Measurements from ENCODE around the gene ZNF500. TPM values are rescaled to one million over a fixed set of nuclear protein-coding genes. Genes with fewer than 3 reads are reported as not detected.

Gene ZNF500
- total RNA-seq, 2 donors from 2014 or later, result 6.1 to 21.2 TPM

- no peak for ATAC-seq (ENCODE audit: insufficient number of reproducible peaks, low FRiP score, low read depth)
- Histone ChIP-seq H3K4me3 (no peak within 1 kb of the TSS), H3K27ac (no peak within 1 kb of the TSS), H3K9me3 (no peaks in the 10 kb centered on the region), H3K36me3 (peaks cover 5% of the 10 kb centered on the region), H3K27me3 (replicated peaks; ENCODE audit: insufficient read depth) (no peaks in the 10 kb centered on the region), H3K4me1 (ENCODE audit: control insufficient read depth in 1 of 2, low read depth in 2 of 2) (no peaks in the 10 kb centered on the region)
- TF ChIP-seq CTCF (IDR thresholded peaks at IDR 0.05), result no peak
- no peak for DNase-seq (ENCODE audit: low spot score)
These were observed 28.3 kb upstream of the ZNF500 start, which contains the start of gene SMIM22 for GRCh38 chr16:4795181-4795827. TSS of gene SMIM22 (plus strand) at chr16:4795369. CDS start at chr16:4795735, 366 bp downstream.

- Histone ChIP-seq H3K4me1 (ENCODE audit: control insufficient read depth in 1 of 2, low read depth in 2 of 2) (no peaks in the 10 kb centered on the region), H3K9me3 (no peaks in the 10 kb centered on the region), H3K4me3 (no peak overlapping the region), H3K27me3 (replicated peaks; ENCODE audit: insufficient read depth) (no peaks in the 10 kb centered on the region), H3K36me3 (no peaks in the 10 kb centered on the region), H3K27ac (no peak overlapping the region)
- TF ChIP-seq CTCF (IDR thresholded peaks at IDR 0.05), result no peak
- DNase-seq (ENCODE audit: low spot score) (no peak), ATAC-seq (ENCODE audit: insufficient number of reproducible peaks, low FRiP score, low read depth) (no peak)
These were observed 26.1 kb upstream of the ZNF500 start for GRCh38 chr16:4792951-4793513.

- Histone ChIP-seq H3K36me3 (no peaks in the 10 kb centered on the region), H3K27ac (no peak overlapping the region), H3K27me3 (replicated peaks; ENCODE audit: insufficient read depth) (no peaks in the 10 kb centered on the region), H3K4me3 (no peak overlapping the region), H3K4me1 (ENCODE audit: control insufficient read depth in 1 of 2, low read depth in 2 of 2) (no peaks in the 10 kb centered on the region), H3K9me3 (no peaks in the 10 kb centered on the region)
- ATAC-seq (ENCODE audit: insufficient number of reproducible peaks, low FRiP score, low read depth) (no peak), DNase-seq (ENCODE audit: low spot score) (no peak)
- no peak for TF ChIP-seq CTCF (IDR thresholded peaks at IDR 0.05)
These were observed 23.9 kb upstream of the ZNF500 start for GRCh38 chr16:4790871-4791270.

- TF ChIP-seq CTCF (IDR thresholded peaks at IDR 0.05), result no peak
- no peaks in the 10 kb centered on the region for H3K9me3 ChIP-seq
- no peaks in the 10 kb centered on the region for H3K27me3 ChIP-seq (replicated peaks; ENCODE audit: insufficient read depth)
- no peaks in the 10 kb centered on the region for H3K36me3 ChIP-seq
- no peak overlapping the region for H3K4me3 ChIP-seq
- ATAC-seq (ENCODE audit: insufficient number of reproducible peaks, low FRiP score, low read depth) (no peak), DNase-seq (ENCODE audit: low spot score) (no peak)
- no peaks in the 10 kb centered on the region for H3K4me1 ChIP-seq (ENCODE audit: control insufficient read depth in 1 of 2, low read depth in 2 of 2)
- no peak overlapping the region for H3K27ac ChIP-seq
These were observed 23.3 kb upstream of the ZNF500 start for GRCh38 chr16:4790261-4790660.

- no peaks in the 10 kb centered on the region for H3K4me1 ChIP-seq (ENCODE audit: control insufficient read depth in 1 of 2, low read depth in 2 of 2)
- H3K4me3 ChIP-seq, result no peak overlapping the region
- ATAC-seq (ENCODE audit: insufficient number of reproducible peaks, low FRiP score, low read depth) (no peak), DNase-seq (ENCODE audit: low spot score) (no peak)
- H3K36me3 ChIP-seq, result no peaks in the 10 kb centered on the region
- H3K27me3 ChIP-seq (replicated peaks; ENCODE audit: insufficient read depth), result no peaks in the 10 kb centered on the region
- H3K27ac ChIP-seq, result no peak overlapping the region
- TF ChIP-seq CTCF (IDR thresholded peaks at IDR 0.05), result no peak
- no peaks in the 10 kb centered on the region for H3K9me3 ChIP-seq
These were observed 21.9 kb upstream of the ZNF500 start for GRCh38 chr16:4788910-4789309.
